Activated naive CD4-positive, alpha-beta T cell treated with anti-CD3 and anti-CD28 coated beads, Interleukin-2, amount 10 ng/mL, durations not matched to agents 5 hours and 36 hours (primary cell): ENCODE data around the gene OR6S1. TPM values are rescaled to one million over a fixed set of nuclear protein-coding genes. Genes with fewer than 3 reads are reported as not detected.

Experiments used
- total RNA-seq, 2 experiments: library from RNA; stranded (reverse); gene quantifications; one replicate each; pipeline ENCODE4 v1.2.3, GENCODE V29; 2021

The OR6S1 gene, protein sequence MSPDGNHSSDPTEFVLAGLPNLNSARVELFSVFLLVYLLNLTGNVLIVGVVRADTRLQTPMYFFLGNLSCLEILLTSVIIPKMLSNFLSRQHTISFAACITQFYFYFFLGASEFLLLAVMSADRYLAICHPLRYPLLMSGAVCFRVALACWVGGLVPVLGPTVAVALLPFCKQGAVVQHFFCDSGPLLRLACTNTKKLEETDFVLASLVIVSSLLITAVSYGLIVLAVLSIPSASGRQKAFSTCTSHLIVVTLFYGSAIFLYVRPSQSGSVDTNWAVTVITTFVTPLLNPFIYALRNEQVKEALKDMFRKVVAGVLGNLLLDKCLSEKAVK
- not detected for total RNA-seq

DNA sequence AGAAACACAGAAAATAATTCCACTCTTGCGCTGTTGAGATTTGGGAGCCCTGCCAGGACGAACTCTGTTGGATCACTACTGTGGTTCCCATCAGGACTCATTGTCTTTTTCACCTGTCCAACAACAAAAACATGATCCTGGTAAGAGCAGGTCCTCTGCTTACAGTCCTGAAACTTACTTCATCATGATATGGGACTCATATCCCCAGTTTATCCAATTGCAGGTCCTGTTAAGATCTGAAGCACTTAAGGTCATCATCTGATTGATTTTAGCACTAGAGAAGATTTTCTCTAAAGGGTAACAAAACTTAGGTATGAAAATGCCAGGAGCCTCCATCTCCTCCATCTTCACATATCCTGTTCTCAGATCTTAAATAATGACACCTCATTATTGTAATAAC is at the start of gene OR6S1:
Gene OR6S1, minus strand, starts transcription at position 101 of the 400 bp plus-strand sequence. Its CDS starts 0 bp downstream, at position 101.

DNA sequence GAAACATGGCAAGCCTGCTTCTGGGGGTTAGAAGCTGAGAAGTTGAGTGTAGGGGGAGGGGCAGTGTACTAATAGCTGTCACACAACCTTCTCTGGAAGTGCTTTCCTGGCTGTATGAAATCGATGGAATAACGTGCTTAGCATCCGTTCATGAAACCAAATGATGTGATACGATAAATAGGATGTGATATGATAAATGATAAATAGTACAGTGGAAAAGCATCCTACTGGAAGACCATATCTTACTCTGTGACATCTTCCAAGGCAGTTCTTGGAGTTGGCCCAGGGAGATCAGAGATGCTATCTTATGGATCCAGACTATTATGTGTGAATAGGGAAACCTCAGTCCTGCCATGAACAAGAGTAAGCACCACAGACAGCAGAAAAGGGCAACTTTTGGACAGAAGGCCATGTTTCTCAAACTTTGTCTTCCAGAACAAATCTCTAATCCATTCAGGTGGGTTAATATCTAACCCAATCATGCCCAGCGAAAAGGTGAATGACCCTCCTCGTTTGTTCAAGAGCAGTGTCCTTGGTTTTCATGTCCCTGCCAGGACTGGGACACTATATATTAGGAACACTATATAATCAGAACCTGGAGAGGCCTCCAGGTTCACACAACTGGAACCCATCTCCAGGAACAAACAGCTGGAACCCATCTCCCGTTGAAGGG is 46.8 kb upstream of the OR6S1 start, which contains the start of gene ANG:
Gene ANG, plus strand, starts transcription at position 598 of the 673 bp plus-strand sequence. CDS start 4,801 bp downstream, outside the sequence.

DNA sequence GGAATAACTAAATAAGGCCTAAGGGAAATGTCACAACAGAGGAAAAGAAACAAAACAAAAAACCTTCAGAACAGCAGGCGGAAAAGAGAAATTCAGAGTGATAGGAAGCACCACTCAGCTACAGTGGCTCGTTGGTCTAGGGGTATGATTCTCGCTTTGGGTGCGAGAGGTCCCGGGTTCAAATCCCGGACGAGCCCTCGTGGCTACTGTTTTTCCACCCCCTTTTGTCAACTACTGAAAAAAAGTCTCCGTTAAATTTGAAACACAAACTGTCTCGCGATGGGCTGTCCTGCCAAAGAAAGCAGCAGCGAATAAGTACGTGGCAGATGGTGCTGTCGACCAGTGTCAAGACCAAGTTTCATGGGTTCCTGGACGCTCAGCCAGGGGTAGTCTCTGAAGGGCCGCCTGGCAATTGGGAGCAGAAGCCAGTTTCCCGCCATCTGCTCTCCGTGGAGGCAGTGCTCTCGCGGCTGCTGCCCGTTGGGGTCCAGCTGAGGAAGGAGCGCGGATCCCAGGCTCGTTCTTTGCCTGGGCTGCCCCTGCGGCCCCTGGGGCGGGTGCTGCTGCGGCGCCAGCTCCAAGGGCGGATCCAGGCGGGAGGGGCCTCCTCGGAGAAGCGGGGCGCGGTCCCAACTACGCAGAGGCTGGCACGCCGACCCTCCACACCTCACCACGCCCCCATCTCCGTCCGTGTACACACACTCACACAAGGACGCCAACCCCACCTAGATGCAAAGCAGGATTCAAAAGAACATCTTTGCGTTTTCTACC is 42.6 kb upstream of the OR6S1 start, which contains the start of gene RNASE4:
Gene RNASE4, plus strand, starts transcription at position 670 of the 771 bp plus-strand sequence. CDS start 14,812 bp downstream, outside the sequence.

DNA sequence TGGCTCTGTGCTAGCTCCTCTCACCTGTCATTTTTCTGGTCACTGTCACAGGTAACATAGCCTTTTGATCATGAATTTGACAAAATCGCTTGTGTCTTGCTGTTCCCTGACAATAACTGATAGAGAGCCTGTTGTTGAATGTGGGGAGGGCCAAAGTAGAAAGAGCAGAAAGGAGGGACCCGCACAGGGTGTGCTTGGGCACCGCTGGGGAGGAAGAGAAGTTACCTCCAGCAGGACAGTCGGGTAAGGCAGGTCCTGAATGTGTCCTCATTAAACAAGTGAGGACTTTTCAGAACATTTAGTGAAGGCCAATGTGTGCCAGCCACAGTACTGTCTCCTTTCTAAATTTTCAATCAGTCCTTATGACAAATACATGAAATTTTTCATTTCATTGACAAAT is 50.3 kb downstream of the OR6S1 start, which contains the start of gene RNASE12:
Gene RNASE12, minus strand, starts transcription at position 142 of the 400 bp plus-strand sequence. CDS start 653 bp downstream, outside the sequence.

Other genes starting within 250 kb of the OR6S1 start
- 10 to 100 TPM; 44.5 to 48.1 TPM for gene TEP1, start 228.2 kb downstream of the OR6S1 start, total RNA-seq
- under 1 TPM; 0.13 to 0.19 TPM for gene KLHL33, start 205.5 kb downstream of the OR6S1 start, total RNA-seq
- gene OSGEP, start 186.9 kb downstream of the OR6S1 start, total RNA-seq, result 10 to 100 TPM; 48.0 to 49.1 TPM
- gene APEX1, start 186.5 kb downstream of the OR6S1 start, total RNA-seq, result 100 to 1,000 TPM; 162 to 164 TPM
- gene PIP4P1, start 180.3 kb downstream of the OR6S1 start, total RNA-seq, result 10 to 100 TPM; 39.0 to 41.9 TPM
- 100 to 1,000 TPM; 144 to 153 TPM for gene PNP, start 172.3 kb downstream of the OR6S1 start, total RNA-seq
- under 1 TPM; 0.18 to 0.53 TPM for gene RNASE10, start 136.2 kb downstream of the OR6S1 start, total RNA-seq
- gene RNASE9, start 80.6 kb downstream of the OR6S1 start, total RNA-seq, result not detected
- not detected for gene RNASE11, start 53.7 kb downstream of the OR6S1 start, total RNA-seq
- not detected for gene RNASE12, start 50.3 kb downstream of the OR6S1 start, total RNA-seq
- gene RNASE4, start 42.9 kb upstream of the OR6S1 start, total RNA-seq, result under 1 TPM; 0.41 to 0.45 TPM
- 1 to 10 TPM; 1.2 TPM for gene ANG, start 47.1 kb upstream of the OR6S1 start, total RNA-seq
- gene EDDM3A, start 104.2 kb upstream of the OR6S1 start, total RNA-seq, result not detected
- not detected for gene EDDM3B, start 126.7 kb upstream of the OR6S1 start, total RNA-seq
- gene RNASE6, start 139.6 kb upstream of the OR6S1 start, total RNA-seq, result 1 to 10 TPM; 6.1 to 6.5 TPM
- not detected for gene RNASE1, start 161.2 kb upstream of the OR6S1 start, total RNA-seq
- not detected for gene RNASE3, start 249.7 kb upstream of the OR6S1 start, total RNA-seq